Caco-2 (cell line): ENCODE results near the gene ALX4. TPM values are rescaled to one million over a fixed set of nuclear protein-coding genes. Genes with fewer than 3 reads are reported as not detected.

Experiments used
- BruUV-seq: library from RNA; stranded (reverse); fragments of 400-500 nt; replicated peaks from 2 replicates; lab custom pipeline; 2021; lab: Mats Ljungman, UMichigan
- CTCF ChIA-PET: fragments of 300-600 bp; sonication (Branson Sonifier 250); formaldehyde crosslinking; loops from one replicate; lab custom pipeline; 2022; ENCODE audit warnings: antibody characterized with exemption; lab: Charles Lee
- POLR2A ChIA-PET: fragments of 300-600 bp; sonication (Branson Sonifier 250); formaldehyde crosslinking; loops from one replicate; lab custom pipeline; 2022; ENCODE audit warnings: antibody characterized with exemption; lab: Charles Lee
- DNase-seq, 2 experiments: peaks; one replicate each; pipeline versions ENCODE4 v3.0.0 to v3.0.0-alpha.2; 2020 to 2022
- H3K27me3 ChIP-seq: replicated peaks from 2 replicates; pipeline ENCODE4 v1.6.0; 2011; ENCODE audit warnings: low read length; ENCODE audit not compliant: control insufficient read depth, insufficient read depth
- H3K36me3 ChIP-seq: 2 replicates; pipeline ENCODE4 v1.5.1; 2011; ENCODE audit warnings: low read length; ENCODE audit not compliant: control insufficient read depth, insufficient read depth
- H3K4me1 ChIP-seq: fragments of 250-450 bp; sonication (Bioruptor Pico); 2 replicates; pipeline ENCODE4 v1.5.1; 2020; ENCODE audit warnings: mild to moderate bottlenecking
- H3K4me3 ChIP-seq: 2 replicates; pipeline ENCODE4 v1.5.1; 2011; ENCODE audit warnings: low read depth, mild to moderate bottlenecking, control low read depth, low read length
- H3K9me3 ChIP-seq: fragments of 250-450 bp; sonication (Bioruptor Pico); 2 replicates; pipeline ENCODE4 v1.5.1; 2020; ENCODE audit warnings: mild to moderate bottlenecking, moderate library complexity
- H3K27ac Mint-ChIP-seq: one replicate; pipeline ENCODE4 v1.8.0; 2022; ENCODE audit warnings: mixed read lengths; ENCODE audit not compliant: unreplicated experiment
- H3K27me3 Mint-ChIP-seq: one replicate; pipeline ENCODE4 v1.8.0; 2022; ENCODE audit warnings: mixed read lengths; ENCODE audit not compliant: insufficient read depth, unreplicated experiment
- H3K36me3 Mint-ChIP-seq: one replicate; pipeline ENCODE4 v1.8.0; 2022; ENCODE audit warnings: mild to moderate bottlenecking, mixed read lengths; ENCODE audit not compliant: insufficient read depth, unreplicated experiment
- H3K4me1 Mint-ChIP-seq: one replicate; pipeline ENCODE4 v1.8.0; 2022; ENCODE audit warnings: low read depth, mixed read lengths; ENCODE audit not compliant: unreplicated experiment
- H3K4me3 Mint-ChIP-seq: one replicate; pipeline ENCODE4 v1.8.0; 2022; ENCODE audit warnings: mild to moderate bottlenecking, moderate library complexity, mixed read lengths; ENCODE audit not compliant: unreplicated experiment
- H3K9me3 Mint-ChIP-seq: one replicate; pipeline ENCODE4 v1.8.0; 2022; ENCODE audit warnings: mixed read lengths; ENCODE audit not compliant: unreplicated experiment
- intact Hi-C: fragments of 100-400 bp; cut with micrococcal nuclease; formaldehyde crosslinking; loops from one replicate; pipeline ENCODE4 v1.10.0; 2022; ENCODE audit not compliant: unreplicated experiment
- total RNA-seq: library from RNA; stranded (reverse); gene quantifications from 2 replicates; pipeline ENCODE4 v1.2.3, GENCODE V29; 2022
- TF ChIP-seq, protein P1 (sequence below), 2 experiments: fragments of 200-600 bp in 1 of 2; IDR thresholded peaks; 1 replicate in 1 of 2; 2 replicates in 1 of 2; pipeline versions ENCODE4 v1.5.1 to v1.8.0; 2011 to 2022; ENCODE audit warnings: antibody characterized with exemption in 1 of 2, control low read depth in 1 of 2, inconsistent platforms in 1 of 2, low read depth in 1 of 2, low read length in 1 of 2, mild to moderate bottlenecking in 1 of 2, moderate library complexity in 1 of 2; ENCODE audit not compliant: insufficient read depth in 1 of 2, severe bottlenecking in 1 of 2, unreplicated experiment in 1 of 2

ALX4 gene
- total RNA-seq, 1 experiment from 2014 or later: 0.05 TPM

GRCh38 chr11:44345781-44346180 lies 35.8 kb upstream of the ALX4 start:
- H3K9me3 ChIP-seq: no peaks in the 10 kb centered on the region
- H3K4me1 ChIP-seq: no peaks in the 10 kb centered on the region
- TF ChIP-seq, protein P1, sequence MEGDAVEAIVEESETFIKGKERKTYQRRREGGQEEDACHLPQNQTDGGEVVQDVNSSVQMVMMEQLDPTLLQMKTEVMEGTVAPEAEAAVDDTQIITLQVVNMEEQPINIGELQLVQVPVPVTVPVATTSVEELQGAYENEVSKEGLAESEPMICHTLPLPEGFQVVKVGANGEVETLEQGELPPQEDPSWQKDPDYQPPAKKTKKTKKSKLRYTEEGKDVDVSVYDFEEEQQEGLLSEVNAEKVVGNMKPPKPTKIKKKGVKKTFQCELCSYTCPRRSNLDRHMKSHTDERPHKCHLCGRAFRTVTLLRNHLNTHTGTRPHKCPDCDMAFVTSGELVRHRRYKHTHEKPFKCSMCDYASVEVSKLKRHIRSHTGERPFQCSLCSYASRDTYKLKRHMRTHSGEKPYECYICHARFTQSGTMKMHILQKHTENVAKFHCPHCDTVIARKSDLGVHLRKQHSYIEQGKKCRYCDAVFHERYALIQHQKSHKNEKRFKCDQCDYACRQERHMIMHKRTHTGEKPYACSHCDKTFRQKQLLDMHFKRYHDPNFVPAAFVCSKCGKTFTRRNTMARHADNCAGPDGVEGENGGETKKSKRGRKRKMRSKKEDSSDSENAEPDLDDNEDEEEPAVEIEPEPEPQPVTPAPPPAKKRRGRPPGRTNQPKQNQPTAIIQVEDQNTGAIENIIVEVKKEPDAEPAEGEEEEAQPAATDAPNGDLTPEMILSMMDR (IDR thresholded peaks at IDR 0.05; ENCODE audit: insufficient read depth in 1 of 2, low read depth in 1 of 2, low read length in 1 of 2, severe bottlenecking in 1 of 2, unreplicated experiment in 1 of 2): no peak
- no TSS peak for BruUV-seq
- intact Hi-C loops: no loop called here
- H3K4me3 Mint-ChIP-seq: no peak overlapping the region
- H3K36me3 ChIP-seq: no peaks in the 10 kb centered on the region
- H3K4me3 ChIP-seq: no peak overlapping the region
- CTCF ChIA-PET: no interaction called here
- H3K27me3 Mint-ChIP-seq: peaks cover 4% of the 10 kb centered on the region
- POLR2A ChIA-PET: no interaction called here
- no peak overlapping the region for H3K27ac Mint-ChIP-seq
- DNase-seq: no peak
- no peaks in the 10 kb centered on the region for H3K9me3 Mint-ChIP-seq
- H3K36me3 Mint-ChIP-seq: no peaks in the 10 kb centered on the region
- no peaks in the 10 kb centered on the region for H3K4me1 Mint-ChIP-seq
- no peaks in the 10 kb centered on the region for H3K27me3 ChIP-seq

- TF ChIP-seq, protein P1 (IDR thresholded peaks at IDR 0.05; ENCODE audit: insufficient read depth in 1 of 2, low read depth in 1 of 2, low read length in 1 of 2, severe bottlenecking in 1 of 2, unreplicated experiment in 1 of 2): no peak
- Histone ChIP-seq H3K4me3 (no peak overlapping the region), H3K36me3 (no peaks in the 10 kb centered on the region), H3K4me1 (no peaks in the 10 kb centered on the region), H3K9me3 (no peaks in the 10 kb centered on the region), H3K27me3 (no peaks in the 10 kb centered on the region)
- Mint-ChIP-seq H3K36me3 (no peaks in the 10 kb centered on the region), H3K9me3 (no peaks in the 10 kb centered on the region), H3K4me1 (no peaks in the 10 kb centered on the region), H3K4me3 (no peak overlapping the region), H3K27me3 (peaks cover 2% of the 10 kb centered on the region), H3K27ac (no peak overlapping the region)
- no peak for DNase-seq
- ChIA-PET CTCF (no interaction called here), POLR2A (no interaction called here)
- no TSS peak for BruUV-seq
- intact Hi-C loops: no loop called here
Observed at GRCh38 chr11:44344921-44345320, 35.0 kb upstream of the ALX4 start.

DNA sequence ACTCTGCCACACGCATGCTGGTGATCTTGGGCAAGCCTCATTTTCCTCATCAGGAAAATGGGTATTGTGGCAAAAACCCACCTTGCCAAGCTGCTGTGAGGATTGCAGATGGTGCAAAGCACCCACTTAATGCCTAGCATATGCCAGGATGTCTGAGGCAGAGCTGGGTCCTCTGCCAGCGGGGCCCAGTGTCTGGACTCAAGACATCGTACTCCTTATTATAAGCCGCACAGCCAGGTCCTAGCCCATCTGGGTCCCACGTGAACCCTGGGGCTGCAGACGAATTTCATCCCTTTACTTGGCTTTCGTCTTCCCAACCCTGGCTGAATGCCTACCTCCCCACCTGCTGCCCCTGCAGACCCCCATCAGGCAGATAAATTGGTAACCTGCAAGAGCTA lies 34.5 kb upstream of the ALX4 start:
- ChIA-PET CTCF (no interaction called here), POLR2A (no interaction called here)
- intact Hi-C loops: no loop called here
- no peaks in the 10 kb centered on the region for H3K27me3 ChIP-seq
- no peaks in the 10 kb centered on the region for H3K36me3 Mint-ChIP-seq
- H3K9me3 ChIP-seq: no peaks in the 10 kb centered on the region
- H3K9me3 Mint-ChIP-seq: no peaks in the 10 kb centered on the region
- BruUV-seq: no TSS peak
- H3K4me3 Mint-ChIP-seq: no peak overlapping the region
- no peaks in the 10 kb centered on the region for H3K36me3 ChIP-seq
- no peak overlapping the region for H3K27ac Mint-ChIP-seq
- peaks cover 2% of the 10 kb centered on the region for H3K27me3 Mint-ChIP-seq
- DNase-seq: no peak
- TF ChIP-seq, protein P1 (IDR thresholded peaks at IDR 0.05; ENCODE audit: insufficient read depth in 1 of 2, low read depth in 1 of 2, low read length in 1 of 2, severe bottlenecking in 1 of 2, unreplicated experiment in 1 of 2): no peak
- no peaks in the 10 kb centered on the region for H3K4me1 Mint-ChIP-seq
- H3K4me1 ChIP-seq: no peaks in the 10 kb centered on the region
- H3K4me3 ChIP-seq: no peak overlapping the region
